Hepatocyte (in vitro differentiated cells): ENCODE measurements around the gene SETBP1. TPM values are rescaled to one million over a fixed set of nuclear protein-coding genes. Genes with fewer than 3 reads are reported as not detected.

Source experiments
- DNase-seq: peaks from one replicate; pipeline ENCODE4 v3.0.0-alpha.2; 2016; ENCODE audit warnings: low spot score
- H2AFZ ChIP-seq: fragments of 200-600 bp; sonication (generic); 2 replicates; pipeline ENCODE4 v1.6.0; 2016; ENCODE audit warnings: antibody characterized with exemption, mild to moderate bottlenecking
- H3K27ac ChIP-seq: fragments of 200-600 bp; sonication (generic); 2 replicates; pipeline ENCODE4 v1.5.1; 2016; ENCODE audit warnings: mild to moderate bottlenecking
- H3K27me3 ChIP-seq: fragments of 200-600 bp; sonication (generic); 2 replicates; pipeline ENCODE4 v1.6.1; 2016
- H3K36me3 ChIP-seq: fragments of 200-600 bp; sonication (generic); replicated peaks from 2 replicates; pipeline ENCODE4 v1.5.1; 2016; ENCODE audit warnings: low read depth; ENCODE audit not compliant: insufficient read depth
- H3K4me1 ChIP-seq: fragments of 200-600 bp; sonication (generic); 2 replicates; pipeline ENCODE4 v1.5.1; 2016; ENCODE audit warnings: mild to moderate bottlenecking, moderate library complexity; ENCODE audit not compliant: insufficient read depth
- H3K4me2 ChIP-seq: fragments of 200-600 bp; sonication (generic); 2 replicates; pipeline ENCODE4 v1.6.0; 2016
- H3K4me3 ChIP-seq: fragments of 200-600 bp; sonication (generic); 2 replicates; pipeline ENCODE4 v1.5.1; 2016; ENCODE audit warnings: mild to moderate bottlenecking
- H3K79me2 ChIP-seq: fragments of 200-600 bp; sonication (generic); 2 replicates; pipeline ENCODE4 v1.6.0; 2017; ENCODE audit warnings: mild to moderate bottlenecking
- H3K9me2 ChIP-seq: fragments of 200-600 bp; sonication (generic); replicated peaks from 2 replicates; pipeline ENCODE4 v1.6.0; 2017; ENCODE audit warnings: mild to moderate bottlenecking; ENCODE audit not compliant: insufficient read depth
- H3K9me3 ChIP-seq: fragments of 200-600 bp; sonication (generic); 2 replicates; pipeline ENCODE4 v1.5.1; 2016; ENCODE audit warnings: low read depth, mild to moderate bottlenecking
- H4K20me1 ChIP-seq: fragments of 200-600 bp; sonication (generic); 2 replicates; pipeline ENCODE4 v1.6.0; 2016; ENCODE audit warnings: mild to moderate bottlenecking; ENCODE audit not compliant: insufficient read depth, poor library complexity, severe bottlenecking
- CTCF ChIP-seq: fragments of 200-600 bp; sonication (generic); IDR thresholded peaks from 2 replicates; pipeline ENCODE4 v1.5.1; 2016; ENCODE audit warnings: antibody characterized with exemption, mild to moderate bottlenecking; ENCODE audit not compliant: poor library complexity
- EZH2 ChIP-seq: fragments of 200-600 bp; sonication (generic); IDR thresholded peaks from 2 replicates; pipeline ENCODE4 v1.6.1; 2016; ENCODE audit warnings: antibody characterized with exemption, mild to moderate bottlenecking, borderline replicate concordance
- EZH2phosphoT487 ChIP-seq: fragments of 200-600 bp; sonication (generic); IDR thresholded peaks from one replicate; pipeline ENCODE4 v1.6.1; 2018; ENCODE audit warnings: antibody characterized with exemption, mild to moderate bottlenecking, low read depth, moderate library complexity; ENCODE audit not compliant: unreplicated experiment, severe bottlenecking
- WGBS: methylation state at CpG from one replicate; pipeline ENCODE4 v1.1.6; 2016; ENCODE audit warnings: low lambda C conversion rate; ENCODE audit errors: missing lambda C conversion rate; 5-methylcytosine and 5-hydroxymethylcytosine counted together
- polyA plus RNA-seq: library from polyadenylated mRNA; unstranded; fragments of >200 nt; fragmentation: Nextera tagmentation; extraction: Ambion mirVana; gene quantifications from 2 replicates; pipeline ENCODE4 v1.2.1, GENCODE V29; 2016
- total RNA-seq: library from RNA; depleted of rRNA; stranded (reverse); fragments of >200 nt; gene quantifications from 2 replicates; pipeline ENCODE4 v1.2.3, GENCODE V29; 2014

The SETBP1 gene
- total and polyA plus RNA-seq, 2 experiments from 2014 or later, result 10.3 to 21.1 TPM

- H4K20me1 ChIP-seq, result no peaks in the 10 kb centered on the region
- no peaks in the 10 kb centered on the region for H3K36me3 ChIP-seq
- no peak for DNase-seq
- H3K9me3 ChIP-seq, result no peaks in the 10 kb centered on the region
- H2AFZ ChIP-seq, result no peak overlapping the region
- no peak overlapping the region for H3K27ac ChIP-seq
- peak overlapping the region; percentile 88 for H3K4me2 ChIP-seq
- no peaks in the 10 kb centered on the region for H3K27me3 ChIP-seq
- no peaks in the 10 kb centered on the region for H3K9me2 ChIP-seq
- H3K79me2 ChIP-seq, result peaks cover 28% of the 10 kb centered on the region
- H3K4me3 ChIP-seq, result no peak overlapping the region
- 92% methylated on average over 7 of the region's 7 CpGs for WGBS
- H3K4me1 ChIP-seq, result peaks cover 6% of the 10 kb centered on the region
- TF ChIP-seq CTCF (no peak), EZH2phosphoT487 (no peak), EZH2 (no peak)
Measured at GRCh38 chr18:44677933-44678332, 2.8 kb upstream of the SETBP1 start.

- Histone ChIP-seq H3K9me2 (no peaks in the 10 kb centered on the region), H3K79me2 (peaks cover 35% of the 10 kb centered on the region), H3K27ac (peak overlapping the region; percentile 36), H2AFZ (no peak overlapping the region), H3K4me3 (no peak overlapping the region), H3K27me3 (no peaks in the 10 kb centered on the region), H3K4me1 (peaks cover 14% of the 10 kb centered on the region), H3K9me3 (no peaks in the 10 kb centered on the region), H4K20me1 (no peaks in the 10 kb centered on the region), H3K36me3 (no peaks in the 10 kb centered on the region), H3K4me2 (peak overlapping the region; percentile 88)
- TF ChIP-seq EZH2 (no peak), CTCF (no peak), EZH2phosphoT487 (no peak)
- no peak for DNase-seq
- WGBS, result 19% methylated on average over 7 of the region's 7 CpGs
Measured at GRCh38 chr18:44678725-44679055, 2.0 kb upstream of the SETBP1 start.

- DNase-seq, result peak; percentile 93
- H3K36me3 ChIP-seq, result no peaks in the 10 kb centered on the region
- peak overlapping the region; percentile 99 for H3K27ac ChIP-seq
- H2AFZ ChIP-seq, result peak overlapping the region; percentile 52
- H3K27me3 ChIP-seq, result no peaks in the 10 kb centered on the region
- H3K4me2 ChIP-seq, result peak overlapping the region; percentile 88
- no peaks in the 10 kb centered on the region for H4K20me1 ChIP-seq
- TF ChIP-seq EZH2phosphoT487 (no peak), CTCF (peak; percentile 74), EZH2 (no peak)
- WGBS, result under 1% methylated on average over 49 of the region's 102 CpGs
- peaks cover 16% of the 10 kb centered on the region for H3K4me1 ChIP-seq
- peak overlapping the region; percentile 60 for H3K4me3 ChIP-seq
- no peaks in the 10 kb centered on the region for H3K9me2 ChIP-seq
- H3K9me3 ChIP-seq, result no peaks in the 10 kb centered on the region
- H3K79me2 ChIP-seq, result peaks cover 41% of the 10 kb centered on the region
Measured at GRCh38 chr18:44679056-44679913, 1.4 kb upstream of the SETBP1 start.
